Smooth muscle cell (in vitro differentiated cells): ENCODE results near the gene CHRNA5. TPM values are rescaled to one million over a fixed set of nuclear protein-coding genes. Genes with fewer than 3 reads are reported as not detected.

Experiments used
- DNase-seq: peaks from one replicate; lab custom pipeline; 2025; ENCODE audit not compliant: unreplicated experiment; lab: John Stamatoyannopoulos, UW
- H2AFZ ChIP-seq: fragments of 200-600 bp; sonication (generic); 2 replicates; pipeline ENCODE4 v1.6.0; 2016; ENCODE audit warnings: antibody characterized with exemption, low read depth, mild to moderate bottlenecking
- H3F3A ChIP-seq: fragments of 200-600 bp; sonication (generic); 2 replicates; pipeline ENCODE4 v1.6.0; 2017; ENCODE audit warnings: antibody characterized with exemption, low read depth
- H3K27ac ChIP-seq: fragments of 200-600 bp; sonication (generic); 2 replicates; pipeline ENCODE4 v1.5.1; 2016; ENCODE audit warnings: low read depth, mild to moderate bottlenecking
- H3K27me3 ChIP-seq: fragments of 200-600 bp; sonication (generic); 2 replicates; pipeline ENCODE4 v1.6.1; 2016; ENCODE audit warnings: low read depth, mild to moderate bottlenecking
- H3K36me3 ChIP-seq: fragments of 200-600 bp; sonication (generic); 2 replicates; pipeline ENCODE4 v1.5.1; 2016; ENCODE audit warnings: low read depth
- H3K4me1 ChIP-seq: fragments of 200-600 bp; sonication (generic); 2 replicates; pipeline ENCODE4 v1.5.1; 2016; ENCODE audit warnings: low read depth
- H3K4me2 ChIP-seq: fragments of 200-600 bp; sonication (generic); 2 replicates; pipeline ENCODE4 v1.6.0; 2016; ENCODE audit warnings: mild to moderate bottlenecking
- H3K4me3 ChIP-seq: fragments of 200-600 bp; sonication (generic); 2 replicates; pipeline ENCODE4 v1.5.1; 2016; ENCODE audit warnings: mild to moderate bottlenecking
- H3K79me2 ChIP-seq: fragments of 200-600 bp; sonication (generic); 2 replicates; pipeline ENCODE4 v1.6.0; 2016; ENCODE audit warnings: low read depth, mild to moderate bottlenecking
- H3K9ac ChIP-seq: fragments of 200-600 bp; sonication (generic); 2 replicates; pipeline ENCODE4 v1.6.0; 2016; ENCODE audit warnings: low read depth
- H3K9me3 ChIP-seq: fragments of 200-600 bp; sonication (generic); replicated peaks from 2 replicates; pipeline ENCODE4 v1.5.1; 2016; ENCODE audit warnings: low read depth
- H4K20me1 ChIP-seq: fragments of 200-600 bp; sonication (generic); 2 replicates; pipeline ENCODE4 v1.6.0; 2016; ENCODE audit warnings: low read depth
- CTCF ChIP-seq: fragments of 200-600 bp; sonication (generic); IDR thresholded peaks from 2 replicates; pipeline ENCODE4 v1.5.1; 2017; ENCODE audit warnings: borderline replicate concordance, mild to moderate bottlenecking, antibody characterized with exemption; ENCODE audit not compliant: insufficient read depth, poor library complexity, severe bottlenecking
- WGBS: methylation state at CpG from one replicate; pipeline ENCODE4 v1.1.7; 2016; ENCODE audit warnings: low lambda C conversion rate; 5-methylcytosine and 5-hydroxymethylcytosine counted together
- polyA plus RNA-seq: library from polyadenylated mRNA; unstranded; fragments of >200 nt; fragmentation: Nextera tagmentation; extraction: Ambion mirVana; gene quantifications from 2 replicates; pipeline ENCODE4 v1.2.1, GENCODE V29; 2016
- total RNA-seq: library from RNA; depleted of rRNA; stranded (reverse); fragments of >200 nt; gene quantifications from 2 replicates; pipeline ENCODE4 v1.2.3, GENCODE V29; 2014

CHRNA5 gene
- total and polyA plus RNA-seq, 2 experiments from 2014 or later: 0.85 to 2.4 TPM

- 94% methylated on average over 29 of the region's 29 CpGs for WGBS
- Histone ChIP-seq H4K20me1 (no peaks in the 10 kb centered on the region), H3F3A (no peaks in the 10 kb centered on the region), H3K9me3 (no peaks in the 10 kb centered on the region), H3K79me2 (no peaks in the 10 kb centered on the region), H3K36me3 (no peaks in the 10 kb centered on the region), H3K27ac (no peak overlapping the region), H3K4me2 (no peak overlapping the region), H3K27me3 (peaks cover 46% of the 10 kb centered on the region), H3K4me3 (no peak overlapping the region), H2AFZ (no peak overlapping the region), H3K4me1 (no peaks in the 10 kb centered on the region), H3K9ac (no peak overlapping the region)
- no peak for TF ChIP-seq CTCF
- DNase-seq: no peak
These were observed 63.9 kb downstream of the CHRNA5 start for GRCh38 chr15:78629031-78629715.

- no peak overlapping the region for H2AFZ ChIP-seq
- no peaks in the 10 kb centered on the region for H3K36me3 ChIP-seq
- no peak overlapping the region for H3K9ac ChIP-seq
- H3K4me2 ChIP-seq: no peak overlapping the region
- H3K4me1 ChIP-seq: no peaks in the 10 kb centered on the region
- no peak overlapping the region for H3K27ac ChIP-seq
- H3K4me3 ChIP-seq: no peak overlapping the region
- H3F3A ChIP-seq: no peaks in the 10 kb centered on the region
- no peaks in the 10 kb centered on the region for H4K20me1 ChIP-seq
- no peak for TF ChIP-seq CTCF
- no peak for DNase-seq
- H3K79me2 ChIP-seq: no peaks in the 10 kb centered on the region
- H3K9me3 ChIP-seq: no peaks in the 10 kb centered on the region
- peaks cover 41% of the 10 kb centered on the region for H3K27me3 ChIP-seq
- 96% methylated on average over 12 of the region's 12 CpGs for WGBS
These were observed 64.4 kb downstream of the CHRNA5 start for GRCh38 chr15:78629716-78630065.

- H3K4me1 ChIP-seq: no peaks in the 10 kb centered on the region
- H3K27ac ChIP-seq: no peak overlapping the region
- TF ChIP-seq CTCF: no peak
- no peaks in the 10 kb centered on the region for H3K9me3 ChIP-seq
- H4K20me1 ChIP-seq: no peaks in the 10 kb centered on the region
- no peak for DNase-seq
- WGBS: 88% methylated on average over 9 of the region's 9 CpGs
- no peaks in the 10 kb centered on the region for H3K36me3 ChIP-seq
- no peaks in the 10 kb centered on the region for H3K79me2 ChIP-seq
- H3K4me3 ChIP-seq: no peak overlapping the region
- peaks cover 32% of the 10 kb centered on the region for H3K27me3 ChIP-seq
- H2AFZ ChIP-seq: no peak overlapping the region
- no peaks in the 10 kb centered on the region for H3F3A ChIP-seq
- H3K9ac ChIP-seq: no peak overlapping the region
- no peak overlapping the region for H3K4me2 ChIP-seq
These were observed 65.7 kb downstream of the CHRNA5 start for GRCh38 chr15:78630886-78631633.
